GM12878 (cell line): ENCODE data around the gene LGMN. TPM values are rescaled to one million over a fixed set of nuclear protein-coding genes. Genes with fewer than 3 reads are reported as not detected.

ENCODE experiments used
- ATAC-seq: fragments of 200-7000 bp; cut with Tn5 transposase; 3 replicates; pipeline ENCODE4 v1.9.1; 2020; ENCODE audit warnings: mild to moderate bottlenecking, moderate library complexity
- BruUV-seq: library from RNA; stranded (reverse); fragments of 400-500 nt; replicated peaks from 2 replicates; lab custom pipeline; 2021; lab: Mats Ljungman, UMichigan
- CTCF ChIA-PET: fragments of 300-600 bp; sonication (Branson Sonifier 250); formaldehyde crosslinking; extraction: SDS; loops from one replicate; lab custom pipeline; 2021; ENCODE audit warnings: inconsistent platforms; lab: Yijun Ruan, JAX
- POLR2A ChIA-PET: fragments of 350-600 bp; formaldehyde crosslinking; extraction: SDS; loops from one replicate; lab custom pipeline; 2021; ENCODE audit warnings: inconsistent platforms; lab: Charles Lee
- RAD21 ChIA-PET: fragments of 300-600 bp; sonication (Branson Sonifier 250); formaldehyde crosslinking; loops from one replicate; lab custom pipeline; 2023; ENCODE audit warnings: antibody characterized with exemption; ENCODE audit not compliant: unreplicated experiment; lab: Charles Lee
- SMC1A ChIA-PET: fragments of 300-600 bp; sonication (Branson Sonifier 250); formaldehyde crosslinking; loops from one replicate; lab custom pipeline; 2023; ENCODE audit not compliant: unreplicated experiment, uncharacterized antibody; lab: Charles Lee
- DNase-seq: peaks from one replicate; pipeline ENCODE4 v3.0.0-alpha.2; 2011; ENCODE audit warnings: low read depth, low spot score
- FAIRE-seq: peaks from 3 replicates; lab custom pipeline; 2011; peaks lifted over from hg19 to GRCh38; lab: Jason Lieb, UNC
- H2AFZ ChIP-seq: 2 replicates; pipeline ENCODE4 v1.6.0; 2011; ENCODE audit warnings: low read depth, low read length, control low read depth; ENCODE audit not compliant: control insufficient read depth
- H3K27ac ChIP-seq: 2 replicates; pipeline ENCODE4 v1.5.1; 2011; ENCODE audit warnings: control low read depth; ENCODE audit not compliant: control insufficient read depth, insufficient read depth
- H3K27me3 ChIP-seq, 2 experiments: replicated peaks in 1 of 2; 2 replicates each; pipeline versions ENCODE4 v1.6.0 to v1.6.1; 2011; ENCODE audit warnings: low read length in 1 of 2; ENCODE audit not compliant: control insufficient read depth in 2 of 2, insufficient read depth in 2 of 2
- H3K36me3 ChIP-seq, 2 experiments: 2 replicates each; pipeline ENCODE4 v1.5.1; 2011; ENCODE audit warnings: low read length in 1 of 2; ENCODE audit not compliant: control insufficient read depth in 2 of 2, insufficient read depth in 2 of 2
- H3K4me1 ChIP-seq: 2 replicates; pipeline ENCODE4 v1.6.1; 2011; ENCODE audit warnings: mild to moderate bottlenecking, low read length, moderate library complexity, mixed read lengths; ENCODE audit not compliant: control insufficient read depth, insufficient read depth
- H3K4me2 ChIP-seq: 2 replicates; pipeline ENCODE4 v1.6.0; 2011; ENCODE audit warnings: control low read depth; ENCODE audit not compliant: control insufficient read depth, insufficient read depth
- H3K4me3 ChIP-seq: fragments of 200-600 bp; sonication (generic); 2 replicates; pipeline ENCODE4 v1.5.1; 2016
- H3K79me2 ChIP-seq: 2 replicates; pipeline ENCODE4 v1.6.0; 2011; ENCODE audit warnings: low read length; ENCODE audit not compliant: control insufficient read depth, insufficient read depth
- H3K9ac ChIP-seq: 2 replicates; pipeline ENCODE4 v1.8.0; 2011; ENCODE audit warnings: low read length, control low read depth, mixed read lengths; ENCODE audit not compliant: control insufficient read depth, insufficient read depth
- H3K9me3 ChIP-seq: replicated peaks from 3 replicates; pipeline ENCODE4 v1.5.1; 2011; ENCODE audit warnings: mild to moderate bottlenecking, low read length; ENCODE audit not compliant: control insufficient read depth, insufficient read depth
- H4K20me1 ChIP-seq: 2 replicates; pipeline ENCODE4 v1.6.0; 2011; ENCODE audit not compliant: control insufficient read depth, insufficient read depth
- ATF3 ChIP-seq: IDR thresholded peaks from 2 replicates; pipeline ENCODE4 v1.6.1; 2011; ENCODE audit warnings: low read depth, mild to moderate bottlenecking, low read length, moderate library complexity, borderline replicate concordance; ENCODE audit errors: extremely low read depth
- CBX3 ChIP-seq: fragments of 200-600 bp; sonication (generic); IDR thresholded peaks from 2 replicates; pipeline ENCODE4 v1.6.1; 2016; ENCODE audit warnings: low read depth, borderline replicate concordance
- CHD1 ChIP-seq: IDR thresholded peaks from 2 replicates; pipeline ENCODE4 v1.6.1; 2012; ENCODE audit warnings: low read depth, low read length, improper control_type of control experiment
- CHD4 ChIP-seq: fragments of 200-600 bp; sonication (generic); IDR thresholded peaks from 2 replicates; pipeline ENCODE4 v1.6.1; 2016; ENCODE audit warnings: mild to moderate bottlenecking
- EED ChIP-seq: sonication (generic); IDR thresholded peaks from 2 replicates; pipeline ENCODE4 v1.6.1; 2016; ENCODE audit warnings: antibody characterized with exemption, low read depth
- GABPA ChIP-seq: IDR thresholded peaks from 2 replicates; pipeline ENCODE4 v1.6.1; 2014; ENCODE audit warnings: antibody characterized with exemption, low read depth, mild to moderate bottlenecking, inconsistent platforms
- KAT2A ChIP-seq: conservative IDR thresholded peaks from 2 replicates; pipeline ENCODE4 v1.6.1; 2011; ENCODE audit warnings: low read depth, low read length; ENCODE audit not compliant: control insufficient read depth
- MAX ChIP-seq: IDR thresholded peaks from 2 replicates; pipeline ENCODE4 v1.6.1; 2012; ENCODE audit warnings: low read depth, low read length, improper control_type of control experiment
- NBN ChIP-seq: fragments of 450-650 bp; IDR thresholded peaks from 2 replicates; pipeline ENCODE4 v1.6.1; 2016
- NRF1 ChIP-seq: conservative IDR thresholded peaks from 2 replicates; pipeline ENCODE4 v1.6.1; 2011; ENCODE audit warnings: mild to moderate bottlenecking, low read depth, low read length, improper control_type of control experiment
- RBBP5 ChIP-seq: fragments of 200-600 bp; sonication (generic); conservative IDR thresholded peaks from 2 replicates; pipeline ENCODE4 v1.6.1; 2016
- SMAD5 ChIP-seq: IDR thresholded peaks from 2 replicates; pipeline ENCODE4 v1.6.1; 2016; ENCODE audit warnings: antibody characterized with exemption, low read depth
- TBL1XR1 ChIP-seq: IDR thresholded peaks from 2 replicates; pipeline ENCODE4 v1.6.1; 2012; ENCODE audit warnings: low read depth, low read length, improper control_type of control experiment
- WGBS: methylation state at CpG from one replicate; pipeline ENCODE4 v1.1.6; 2016; ENCODE audit warnings: low lambda C conversion rate; ENCODE audit not compliant: insufficient replicate concordance, insufficient coverage; ENCODE audit errors: missing lambda C conversion rate; 5-methylcytosine and 5-hydroxymethylcytosine counted together
- in situ Hi-C: fragments of 300-500 bp; cut with MboI; formaldehyde crosslinking; loops from 9 replicates; pipeline ENCODE4 v1.14.3; 2018; ENCODE audit warnings: mixed read lengths
- intact Hi-C: fragments of 100-400 bp; cut with micrococcal nuclease; formaldehyde crosslinking; loops from one replicate; pipeline ENCODE4 v1.14.2; 2022; ENCODE audit not compliant: unreplicated experiment
- polyA plus RNA-seq, 11 experiments: library from polyadenylated mRNA; depleted of rRNA in 4 of 11; unstranded in 6 of 11; stranded (reverse) in 5 of 11; fragments of >200 nt; fragmentation: Nextera tagmentation in 4 of 11; fragmentation: Illumina TruSeq in 1 of 11; extraction: Ambion mirVana in 4 of 11; extraction: Trizol in 1 of 11; gene quantifications; 1 replicate in 1 of 11; 2 replicates in 10 of 11; pipeline versions ENCODE4 v1.2.1 to v1.2.3, GENCODE V29; 2011 to 2016; ENCODE audit warnings: inconsistent platforms in 2 of 11, missing spikeins in 2 of 11, low read depth in 1 of 11
- total RNA-seq, 4 experiments: library from RNA; depleted of rRNA in 3 of 4; stranded (reverse); fragments of >200 nt in 3 of 4; fragmentation: Illumina TruSeq in 1 of 4; extraction: Trizol in 1 of 4; gene quantifications; 2 replicates each; pipeline versions ENCODE4 v1.2.1 to v1.2.3, GENCODE V29; 2013 to 2021
- TF ChIP-seq, protein P1 (sequence below): IDR thresholded peaks from 2 replicates; pipeline ENCODE4 v1.6.1; 2011; ENCODE audit warnings: low read depth, low read length, improper control_type of control experiment, borderline replicate concordance

The LGMN gene
- total and polyA plus RNA-seq, 10 of the 15 experiments (the other 5 are each of a cell fraction or from before 2014, with no cell fraction given): 0.71 to 192 (median 3.9) TPM

DNA sequence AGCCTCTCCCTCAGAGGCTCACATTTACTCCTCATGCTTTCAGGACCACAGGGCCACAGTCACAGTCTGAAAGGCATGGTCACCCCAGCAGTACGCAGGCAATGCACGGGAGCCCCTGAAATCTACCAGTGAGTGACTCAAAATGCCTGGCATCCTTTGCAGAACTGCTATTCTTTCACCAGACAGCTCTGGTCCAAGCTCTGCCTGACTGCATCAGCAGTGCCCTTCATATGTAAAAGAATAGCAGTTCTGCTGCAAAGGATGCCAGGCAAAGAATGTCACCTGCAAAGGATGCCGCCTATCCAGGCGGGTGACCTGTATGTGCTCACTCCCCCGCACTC is 38.5 kb downstream of the LGMN start:
- TF ChIP-seq GABPA: no peak
- ChIA-PET SMC1A (interaction anchor here (11.0 kb wide), 1 partner anchor 75 kb away, joined by 151 read pairs; no protein-coding TSS in a partner anchor), CTCF (interaction anchor here (0.7 to 6.4 kb wide), 3 partner anchors 19 to 248 kb away, joined by 3 to 122 read pairs (median 4); no protein-coding TSS in a partner anchor), POLR2A (no interaction called here), RAD21 (interaction anchor here (2.6 kb wide), 1 partner anchor 11 kb away, joined by 8 read pairs; no protein-coding TSS in a partner anchor)
- 100% methylated on average over 5 of the region's 5 CpGs for WGBS
- H2AFZ ChIP-seq: no peak overlapping the region
- FAIRE-seq (no peak), DNase-seq (no peak), ATAC-seq (no peak)
- H3K36me3 ChIP-seq: peaks cover 1 to 6% of the 10 kb centered on the region in 2 experiments; a peak in 3 of 4 replicates
- BruUV-seq: no TSS peak
- in situ Hi-C loops (loop anchor here (5.0 kb wide), 1 partner anchor 72 kb away; no protein-coding TSS in a partner anchor), intact Hi-C loops (loop anchor here (10.0 kb wide), 1 partner anchor 455 kb away; no protein-coding TSS in a partner anchor)
- H4K20me1 ChIP-seq: no peaks in the 10 kb centered on the region; the same call in 1 of the 2 replicates
- H3K27ac ChIP-seq: no peak overlapping the region
- H3K79me2 ChIP-seq: no peaks in the 10 kb centered on the region
- no peaks in the 10 kb centered on the region for H3K27me3 ChIP-seq
- H3K4me2 ChIP-seq: no peak overlapping the region
- peaks cover 3% of the 10 kb centered on the region for H3K4me1 ChIP-seq
- H3K9ac ChIP-seq: no peak overlapping the region
- H3K4me3 ChIP-seq: no peak overlapping the region
- no peaks in the 10 kb centered on the region for H3K9me3 ChIP-seq

DNA sequence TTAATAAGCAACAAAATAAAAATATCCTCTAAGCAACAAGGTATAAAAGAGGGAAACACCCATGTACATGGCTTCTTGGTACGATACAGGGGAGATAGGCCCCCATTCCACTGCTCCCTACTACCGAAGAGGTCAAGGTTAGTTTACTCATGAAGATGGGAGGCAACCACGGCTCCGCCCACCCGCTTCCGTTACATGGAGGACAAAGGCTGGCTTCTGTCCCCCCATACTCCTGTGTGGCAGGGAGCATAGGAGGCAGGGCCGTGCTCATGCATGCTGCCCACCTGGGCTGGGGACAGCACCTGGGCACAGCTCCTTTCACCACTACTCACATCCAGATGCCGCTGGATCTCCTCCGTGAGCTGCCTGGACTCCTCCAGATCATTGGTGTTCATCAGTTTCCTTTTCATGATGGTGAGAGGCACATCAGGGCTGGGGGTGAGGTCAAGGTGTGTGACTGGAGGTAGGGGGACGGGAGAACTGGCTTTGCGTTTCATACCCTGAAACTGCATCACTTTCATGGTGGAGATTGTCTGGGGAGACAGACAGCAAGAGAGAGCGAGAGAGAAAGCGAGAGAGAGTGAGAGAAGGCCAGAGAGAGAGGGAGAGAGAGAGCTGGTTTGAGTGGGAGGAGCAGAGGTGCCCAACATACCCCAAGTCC is 39.0 kb downstream of the LGMN start:
- H3K79me2 ChIP-seq: no peaks in the 10 kb centered on the region
- FAIRE-seq (no peak), DNase-seq (no peak), ATAC-seq (no peak)
- SMC1A ChIA-PET: interaction anchor here (11.0 kb wide), 1 partner anchor 75 kb away, joined by 151 read pairs; no protein-coding TSS in a partner anchor
- no peaks in the 10 kb centered on the region; the same call in 1 of the 2 replicates for H4K20me1 ChIP-seq
- 97% methylated on average over 13 of the region's 13 CpGs for WGBS
- CTCF ChIA-PET: interaction anchor here (0.6 to 6.4 kb wide), 4 partner anchors 19 to 248 kb away, joined by 3 to 122 read pairs (median 4); no protein-coding TSS in a partner anchor
- H3K4me2 ChIP-seq: no peak overlapping the region
- no TSS peak for BruUV-seq
- peaks cover 8% of the 10 kb centered on the region for H3K4me1 ChIP-seq
- POLR2A ChIA-PET: interaction anchor here (0.6 kb wide), 1 partner anchor 33 kb away, joined by 4 read pairs; no protein-coding TSS in a partner anchor
- no peaks in the 10 kb centered on the region for H3K27me3 ChIP-seq
- H2AFZ ChIP-seq: no peak overlapping the region
- intact Hi-C loops (no loop called here), in situ Hi-C loops (no loop called here)
- H3K36me3 ChIP-seq: peaks cover 1 to 6% of the 10 kb centered on the region in 2 experiments; a peak in 3 of 4 replicates
- RAD21 ChIA-PET: interaction anchor here (0.6 to 2.6 kb wide), 2 partner anchors 11 to 19 kb away, joined by 3 to 8 read pairs; no protein-coding TSS in a partner anchor
- H3K9ac ChIP-seq: no peak overlapping the region
- H3K9me3 ChIP-seq: no peaks in the 10 kb centered on the region
- H3K4me3 ChIP-seq: no peak overlapping the region
- H3K27ac ChIP-seq: no peak overlapping the region
- TF ChIP-seq CHD1 (no peak), TBL1XR1 (no peak), KAT2A (no peak), CBX3 (no peak), SMAD5 (no peak), CHD4 (no peak), EED (no peak), NBN (no peak), ATF3 (no peak), NRF1 (no peak), RBBP5 (no peak), MAX (no peak)
- TF ChIP-seq, protein P1, sequence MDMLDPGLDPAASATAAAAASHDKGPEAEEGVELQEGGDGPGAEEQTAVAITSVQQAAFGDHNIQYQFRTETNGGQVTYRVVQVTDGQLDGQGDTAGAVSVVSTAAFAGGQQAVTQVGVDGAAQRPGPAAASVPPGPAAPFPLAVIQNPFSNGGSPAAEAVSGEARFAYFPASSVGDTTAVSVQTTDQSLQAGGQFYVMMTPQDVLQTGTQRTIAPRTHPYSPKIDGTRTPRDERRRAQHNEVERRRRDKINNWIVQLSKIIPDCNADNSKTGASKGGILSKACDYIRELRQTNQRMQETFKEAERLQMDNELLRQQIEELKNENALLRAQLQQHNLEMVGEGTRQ: no peak
